Activated B cell treated with CpG ODN at 0.5 μM for 24 hours (primary cell): ENCODE results near the gene TNFRSF14. TPM values are rescaled to one million over a fixed set of nuclear protein-coding genes. Genes with fewer than 3 reads are reported as not detected.
"Not testable (repeated sequence)": the region's sequence is repeated elsewhere in the genome, so short reads cannot be mapped to it uniquely, and the experiment has no call there.

Experiments
- ATAC-seq: fragments of 200-7000 bp; cut with Tn5 transposase; one replicate; pipeline ENCODE4 v1.10.0; 2021; ENCODE audit warnings: low read depth, mild to moderate bottlenecking, moderate library complexity
- CTCF ChIA-PET: fragments of 350-600 bp; sonication (Branson Sonifier 250); formaldehyde crosslinking; loops from one replicate; lab custom pipeline; 2021; ENCODE audit warnings: antibody characterized with exemption; lab: Charles Lee
- POLR2A ChIA-PET: fragments of 350-600 bp; sonication (Branson Sonifier 250); formaldehyde crosslinking; loops from one replicate; lab custom pipeline; 2021; ENCODE audit warnings: antibody characterized with exemption; lab: Charles Lee
- DNase-seq: peaks from one replicate; pipeline ENCODE4 v3.0.0; 2022
- H3K27ac Mint-ChIP-seq: one replicate; pipeline ENCODE4 v1.8.0; 2020; ENCODE audit warnings: mixed read lengths
- H3K27me3 Mint-ChIP-seq: one replicate; pipeline ENCODE4 v1.8.0; 2021; ENCODE audit warnings: mixed read lengths
- H3K36me3 Mint-ChIP-seq: one replicate; pipeline ENCODE4 v1.8.0; 2021; ENCODE audit warnings: low read depth, mixed read lengths
- H3K4me1 Mint-ChIP-seq: one replicate; pipeline ENCODE4 v1.8.0; 2021; ENCODE audit warnings: mixed read lengths
- H3K4me3 Mint-ChIP-seq: one replicate; pipeline ENCODE4 v1.8.0; 2020; ENCODE audit warnings: mild to moderate bottlenecking, mixed read lengths
- H3K9me3 Mint-ChIP-seq: one replicate; pipeline ENCODE4 v1.8.0; 2020; ENCODE audit warnings: mixed read lengths
- intact Hi-C: fragments of 100-400 bp; cut with micrococcal nuclease; formaldehyde crosslinking; loops from one replicate; pipeline ENCODE4 v1.15.1; 2024
- total RNA-seq: library from RNA; stranded (reverse); gene quantifications from 2 replicates; pipeline ENCODE4 v1.2.3, GENCODE V29; 2022
- TF ChIP-seq, protein P1 (sequence below): fragments of 200-600 bp; IDR thresholded peaks from one replicate; pipeline ENCODE4 v1.8.0; 2022; ENCODE audit warnings: antibody characterized with exemption, mild to moderate bottlenecking

Gene TNFRSF14
- total RNA-seq, 1 donor from 2014 or later = 148 TPM

DNA sequence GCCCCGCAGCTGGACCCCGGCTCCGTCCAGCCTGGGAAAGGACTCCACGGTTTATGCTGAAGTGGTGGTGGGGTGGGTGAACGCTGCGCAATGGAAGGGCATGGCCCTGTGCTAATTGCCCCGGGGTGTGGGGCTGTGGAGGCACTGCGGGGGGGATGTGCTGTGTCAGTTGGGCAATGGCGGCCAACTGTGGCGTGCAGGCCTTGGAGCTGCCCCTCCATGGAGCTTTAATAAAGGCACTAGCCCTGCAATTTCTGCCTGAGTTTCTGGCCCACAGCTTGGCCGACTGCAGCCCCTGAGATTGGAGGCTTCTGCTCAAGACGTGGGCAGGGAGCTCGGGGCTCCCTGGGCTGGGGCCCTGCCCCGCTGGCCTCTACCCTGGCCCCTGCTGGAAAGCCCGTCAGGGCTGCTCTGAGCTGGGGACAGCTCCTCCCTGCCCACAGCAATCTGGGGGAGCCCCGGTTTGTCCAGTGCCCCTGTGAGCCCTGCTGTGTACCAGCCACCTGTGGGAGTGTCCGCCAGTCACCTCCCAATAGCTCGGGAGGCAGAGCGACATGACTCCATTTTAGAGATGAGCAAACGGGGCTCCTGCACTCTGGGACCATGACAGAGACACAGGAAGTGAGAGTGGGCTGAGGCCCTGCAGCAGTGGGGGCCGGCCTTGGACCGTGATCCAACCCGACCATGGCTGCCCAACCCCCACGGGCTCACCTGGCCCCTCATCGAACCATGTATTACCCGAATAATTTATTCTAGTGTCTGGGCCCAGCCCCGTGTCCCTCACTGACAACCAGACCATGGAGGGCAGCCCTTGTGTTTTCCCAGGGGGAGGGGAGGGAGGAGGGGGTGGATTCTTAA is 8.7 kb upstream of the TNFRSF14 start:
- no peaks in the 10 kb centered on the region for H3K36me3 Mint-ChIP-seq
- ATAC-seq (peak; percentile 23), DNase-seq (peak; percentile 55)
- H3K4me3 Mint-ChIP-seq = peak overlapping the region; percentile 87
- H3K4me1 Mint-ChIP-seq = peaks cover 42% of the 10 kb centered on the region
- peak overlapping the region; percentile 96 for H3K27ac Mint-ChIP-seq
- ChIA-PET POLR2A (interaction anchor here (0.6 to 8.0 kb wide), 16 partner anchors 9 to 503 kb away, joined by 3 to 209 read pairs (median 10); partner anchors contain the start of genes FAAP20, HES5, MORN1 and PANK4), CTCF (interaction anchor here (0.6 to 3.1 kb wide), 15 partner anchors 8 to 451 kb away, joined by 3 to 21 read pairs (median 4); partner anchors contain the start of genes FAAP20, HES5, PANK4 and PEX10)
- TF ChIP-seq, protein P1, sequence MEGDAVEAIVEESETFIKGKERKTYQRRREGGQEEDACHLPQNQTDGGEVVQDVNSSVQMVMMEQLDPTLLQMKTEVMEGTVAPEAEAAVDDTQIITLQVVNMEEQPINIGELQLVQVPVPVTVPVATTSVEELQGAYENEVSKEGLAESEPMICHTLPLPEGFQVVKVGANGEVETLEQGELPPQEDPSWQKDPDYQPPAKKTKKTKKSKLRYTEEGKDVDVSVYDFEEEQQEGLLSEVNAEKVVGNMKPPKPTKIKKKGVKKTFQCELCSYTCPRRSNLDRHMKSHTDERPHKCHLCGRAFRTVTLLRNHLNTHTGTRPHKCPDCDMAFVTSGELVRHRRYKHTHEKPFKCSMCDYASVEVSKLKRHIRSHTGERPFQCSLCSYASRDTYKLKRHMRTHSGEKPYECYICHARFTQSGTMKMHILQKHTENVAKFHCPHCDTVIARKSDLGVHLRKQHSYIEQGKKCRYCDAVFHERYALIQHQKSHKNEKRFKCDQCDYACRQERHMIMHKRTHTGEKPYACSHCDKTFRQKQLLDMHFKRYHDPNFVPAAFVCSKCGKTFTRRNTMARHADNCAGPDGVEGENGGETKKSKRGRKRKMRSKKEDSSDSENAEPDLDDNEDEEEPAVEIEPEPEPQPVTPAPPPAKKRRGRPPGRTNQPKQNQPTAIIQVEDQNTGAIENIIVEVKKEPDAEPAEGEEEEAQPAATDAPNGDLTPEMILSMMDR = no peak
- intact Hi-C loops = loop anchor here (1.0 to 5.0 kb wide), 11 partner anchors 9 to 875 kb away; partner anchors contain the start of genes MORN1, PANK4, PRXL2B and RER1
- H3K27me3 Mint-ChIP-seq = peaks cover 1% of the 10 kb centered on the region
- H3K9me3 Mint-ChIP-seq = no peaks in the 10 kb centered on the region

GRCh38 chr1:2548068-2548589 is 8.0 kb upstream of the TNFRSF14 start:
- ChIA-PET CTCF (interaction anchor here (0.7 to 3.1 kb wide), 13 partner anchors 14 to 353 kb away, joined by 3 to 21 read pairs (median 4); partner anchors contain the start of genes FAAP20, HES5, MORN1 and PANK4), POLR2A (interaction anchor here (0.6 to 8.0 kb wide), 17 partner anchors 9 to 918 kb away, joined by 3 to 209 read pairs (median 9); partner anchors contain the start of genes FAAP20, HES5, MORN1 and PANK4)
- DNase-seq (peak; percentile 79), ATAC-seq (peak; percentile 23)
- Mint-ChIP-seq H3K36me3 (no peaks in the 10 kb centered on the region), H3K9me3 (no peaks in the 10 kb centered on the region), H3K27ac (peak overlapping the region; percentile 96), H3K27me3 (no peaks in the 10 kb centered on the region), H3K4me3 (peak overlapping the region; percentile 87), H3K4me1 (peaks cover 42% of the 10 kb centered on the region)
- intact Hi-C loops = loop anchor here (1.0 to 5.0 kb wide), 11 partner anchors 8 to 874 kb away; partner anchors contain the start of genes MORN1, PANK4, PRXL2B and RER1
- TF ChIP-seq, protein P1 = peak; percentile 25

DNA sequence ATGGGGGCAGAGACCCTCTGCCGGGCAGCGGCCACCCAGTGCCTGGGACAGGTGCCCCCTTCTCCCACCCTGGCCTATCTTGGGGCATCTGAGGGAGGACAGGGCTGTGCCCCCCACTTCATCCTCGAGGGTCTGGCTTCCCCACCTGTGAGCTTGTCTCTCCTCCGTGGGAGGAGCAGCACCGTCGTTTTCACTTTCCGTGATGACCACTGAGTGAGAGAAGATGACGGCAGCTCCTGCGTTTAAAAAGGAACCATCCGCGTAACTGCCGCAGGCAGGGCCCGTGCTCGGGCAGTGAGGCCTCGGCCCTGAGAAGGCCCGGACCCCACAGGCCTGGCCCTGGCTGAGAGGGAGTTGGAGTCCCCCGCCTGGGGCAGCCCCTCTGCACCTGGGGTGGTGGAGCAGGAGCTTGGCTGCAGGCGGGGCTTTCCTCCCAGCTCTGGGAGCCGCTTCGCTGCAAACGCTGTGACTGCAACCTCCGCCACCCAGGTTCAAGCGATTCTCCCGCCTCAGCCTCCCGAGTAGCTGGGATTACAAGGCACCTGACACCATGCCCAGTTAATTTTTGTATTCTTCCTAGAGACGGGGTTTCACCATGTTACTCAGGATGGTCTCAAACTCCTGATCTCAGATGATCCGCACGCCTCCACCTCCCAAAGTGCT is 6.7 kb upstream of the TNFRSF14 start:
- H3K9me3 Mint-ChIP-seq = not testable (repeated sequence)
- POLR2A ChIA-PET = interaction anchor here (0.7 to 8.0 kb wide), 8 partner anchors 7 to 354 kb away, joined by 3 to 209 read pairs (median 42); partner anchors contain the start of genes FAAP20, PANK4, PEX10 and PRXL2B

DNA sequence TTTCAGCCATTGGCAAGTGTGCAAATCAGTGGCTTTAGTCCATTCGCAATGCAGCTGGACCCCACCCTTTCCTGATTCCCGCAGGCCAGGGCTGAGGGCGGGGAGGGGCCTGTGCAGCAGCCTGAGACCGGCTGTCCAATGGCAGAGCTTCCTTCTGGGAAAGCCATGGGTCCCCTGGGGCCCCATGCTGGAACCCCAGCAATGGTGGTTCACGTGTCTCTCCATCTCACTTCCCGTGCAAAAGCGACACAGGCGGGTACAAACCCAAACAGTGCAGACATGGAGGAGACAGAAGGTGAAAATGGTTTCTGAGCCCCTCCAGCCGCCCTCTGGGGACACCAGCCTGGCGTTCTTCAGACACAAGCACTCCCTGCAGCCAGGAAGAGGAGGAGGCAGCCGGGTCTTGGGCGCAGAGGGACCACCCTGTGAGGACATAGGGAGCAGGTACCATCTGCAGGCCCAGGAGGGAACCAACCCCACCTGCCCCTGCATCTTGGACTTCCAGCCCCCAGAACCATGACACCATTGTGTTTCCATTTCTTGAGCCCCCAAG is 5.8 kb upstream of the TNFRSF14 start:
- DNase-seq, intact Hi-C loops, H3K36me3 Mint-ChIP-seq, H3K27me3 Mint-ChIP-seq, H3K9me3 Mint-ChIP-seq, ATAC-seq: not testable (repeated sequence)
- H3K4me3 Mint-ChIP-seq = peak overlapping the region; percentile 35
- ChIA-PET POLR2A (interaction anchor here (1.1 to 8.0 kb wide), 3 partner anchors 21 to 34 kb away, joined by 3 to 209 read pairs (median 62); partner anchors contain the start of gene PRXL2B), CTCF (interaction anchor here (1.1 kb wide), 1 partner anchor 355 kb away, joined by 3 read pairs; no protein-coding TSS in a partner anchor)
- peak overlapping the region; percentile 76 for H3K27ac Mint-ChIP-seq
- H3K4me1 Mint-ChIP-seq = peaks cover 61% of the 10 kb centered on the region

More for the DNA sequence above, 6.7 kb upstream of the TNFRSF14 start:
- H3K4me3 Mint-ChIP-seq = peak overlapping the region; percentile 87
- H3K36me3 Mint-ChIP-seq, ATAC-seq, H3K27me3 Mint-ChIP-seq, DNase-seq: not testable (repeated sequence)
- intact Hi-C loops = loop anchor here (2.0 to 5.0 kb wide), 3 partner anchors 237 to 873 kb away; no protein-coding TSS in a partner anchor
- CTCF ChIA-PET = interaction anchor here (1.1 to 3.1 kb wide), 2 partner anchors 36 to 354 kb away, joined by 3 to 13 read pairs; partner anchors contain the start of gene PRXL2B
- H3K27ac Mint-ChIP-seq = peak overlapping the region; percentile 96
- H3K4me1 Mint-ChIP-seq = peaks cover 52% of the 10 kb centered on the region

GRCh38 chr1:2551544-2551943 is 4.6 kb upstream of the TNFRSF14 start:
- H3K4me3 Mint-ChIP-seq, CTCF ChIA-PET, H3K36me3 Mint-ChIP-seq, H3K9me3 Mint-ChIP-seq, POLR2A ChIA-PET, DNase-seq, ATAC-seq, H3K27me3 Mint-ChIP-seq, intact Hi-C loops: not testable (repeated sequence)
- H3K4me1 Mint-ChIP-seq = peaks cover 70% of the 10 kb centered on the region
- H3K27ac Mint-ChIP-seq = peak overlapping the region; percentile 76
